Measurements from ENCODE around the gene PTTG2. TPM values are rescaled to one million over a fixed set of nuclear protein-coding genes. Genes with fewer than 3 reads are reported as not detected.
A peak's percentile ranks its signal among the peaks of the same experiment; 100 is the strongest.

PTTG2 gene
- polyA plus RNA-seq, 1 donor from 2014 or later = not detected

- Histone ChIP-seq H3K27me3 (ENCODE audit: insufficient read depth, low read depth, low read length) (no peaks in the 10 kb centered on the region), H3K4me3 (ENCODE audit: low read length) (no peak overlapping the region), H3K9ac (ENCODE audit: low read length) (no peak overlapping the region), H3K36me3 (ENCODE audit: insufficient read depth, low read length) (no peaks in the 10 kb centered on the region), H3K9me3 (ENCODE audit: low read length) (no peaks in the 10 kb centered on the region), H3K4me2 (ENCODE audit: low read length) (no peak overlapping the region), H4K20me1 (ENCODE audit: insufficient read depth) (no peaks in the 10 kb centered on the region), H3K79me2 (replicated peaks; ENCODE audit: insufficient read depth, low read length) (no peaks in the 10 kb centered on the region), H3K27ac (ENCODE audit: low read length) (no peak overlapping the region), H3K9me2 (ENCODE audit: insufficient read depth, low read length) (no peaks in the 10 kb centered on the region), H2AFZ (ENCODE audit: low read depth, low read length) (no peak overlapping the region), H3F3A (ENCODE audit: insufficient read depth, low read length, poor library complexity, severe bottlenecking) (no peaks in the 10 kb centered on the region)
- TF ChIP-seq SMC3 (conservative IDR thresholded peaks at IDR 0.05; ENCODE audit: poor library complexity) (no peak), REST (IDR thresholded peaks at IDR 0.05; ENCODE audit: borderline replicate concordance) (no peak)
Measured at GRCh38 chr4:37951461-37952352, 8.5 kb upstream of the PTTG2 start.

- Histone ChIP-seq H3K27ac (ENCODE audit: low read length) (no peak overlapping the region), H3K4me2 (ENCODE audit: low read length) (no peak overlapping the region), H3K9me3 (ENCODE audit: low read length) (no peaks in the 10 kb centered on the region), H3K36me3 (ENCODE audit: insufficient read depth, low read length) (no peaks in the 10 kb centered on the region), H3K9me2 (ENCODE audit: insufficient read depth, low read length) (no peaks in the 10 kb centered on the region), H3K27me3 (ENCODE audit: insufficient read depth, low read depth, low read length) (no peaks in the 10 kb centered on the region), H3K79me2 (replicated peaks; ENCODE audit: insufficient read depth, low read length) (no peaks in the 10 kb centered on the region), H3K4me3 (ENCODE audit: low read length) (no peak overlapping the region), H3K9ac (ENCODE audit: low read length) (no peak overlapping the region), H2AFZ (ENCODE audit: low read depth, low read length) (peak overlapping the region; percentile 33), H4K20me1 (ENCODE audit: insufficient read depth) (no peaks in the 10 kb centered on the region), H3F3A (ENCODE audit: insufficient read depth, low read length, poor library complexity, severe bottlenecking) (no peaks in the 10 kb centered on the region)
- TF ChIP-seq REST (IDR thresholded peaks at IDR 0.05; ENCODE audit: borderline replicate concordance) = no peak
- no peak for TF ChIP-seq EZH2 (IDR thresholded peaks at IDR 0.05; ENCODE audit: borderline replicate concordance, insufficient read depth, low read length, poor library complexity, severe bottlenecking)
- no peak for TF ChIP-seq TAF1 (IDR thresholded peaks at IDR 0.05; ENCODE audit: low read depth)
- no peak for TF ChIP-seq MXI1 (conservative IDR thresholded peaks at IDR 0.05; ENCODE audit: poor library complexity, severe bottlenecking)
- TF ChIP-seq EP300 (conservative IDR thresholded peaks at IDR 0.05; ENCODE audit: poor library complexity, severe bottlenecking) = no peak
- TF ChIP-seq RAD21 (conservative IDR thresholded peaks at IDR 0.05) = no peak
- no peak for TF ChIP-seq SMC3 (conservative IDR thresholded peaks at IDR 0.05; ENCODE audit: poor library complexity)
- no peak for TF ChIP-seq CTCF (IDR thresholded peaks at IDR 0.05; ENCODE audit: poor library complexity, severe bottlenecking)
- no peak for TF ChIP-seq POLR2AphosphoS5 (IDR thresholded peaks at IDR 0.05)
Measured at GRCh38 chr4:37953156-37953555, 7.0 kb upstream of the PTTG2 start.

Measured in neural cell (in vitro differentiated cells).